ENCODE results near the gene PPARA. TPM values are rescaled to one million over a fixed set of nuclear protein-coding genes. Genes with fewer than 3 reads are reported as not detected.

PPARA gene
- polyA plus RNA-seq, 3 donors: 7.2 to 15.4 (median 8.2) TPM

DNA sequence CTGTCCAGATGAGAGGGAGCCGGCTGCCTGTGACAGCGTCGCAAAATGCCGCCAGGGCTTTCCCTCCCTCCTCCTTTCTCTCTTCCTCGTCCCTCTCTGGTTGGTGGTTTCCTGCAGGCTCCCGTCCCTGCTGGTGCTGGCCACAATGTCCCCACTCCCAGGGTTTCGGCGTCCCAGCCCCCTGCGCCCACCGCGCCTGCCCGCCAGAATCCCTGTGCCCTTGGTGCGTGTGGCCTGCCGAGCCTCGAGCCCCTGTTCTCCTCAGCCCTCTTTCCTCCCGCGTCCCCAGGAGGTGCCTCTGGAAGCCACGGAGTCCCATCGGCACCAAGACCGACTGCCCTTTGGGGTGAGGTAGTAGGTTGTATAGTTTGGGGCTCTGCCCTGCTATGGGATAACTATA is 37.9 kb upstream of the PPARA start:
- no peak overlapping the region for H3K27ac ChIP-seq (ENCODE audit: low read depth, low read length)
- 65 to 73% (median 66%) methylated on average over 20 of the region's 20 CpGs for WGBS, 3 donors

DNA sequence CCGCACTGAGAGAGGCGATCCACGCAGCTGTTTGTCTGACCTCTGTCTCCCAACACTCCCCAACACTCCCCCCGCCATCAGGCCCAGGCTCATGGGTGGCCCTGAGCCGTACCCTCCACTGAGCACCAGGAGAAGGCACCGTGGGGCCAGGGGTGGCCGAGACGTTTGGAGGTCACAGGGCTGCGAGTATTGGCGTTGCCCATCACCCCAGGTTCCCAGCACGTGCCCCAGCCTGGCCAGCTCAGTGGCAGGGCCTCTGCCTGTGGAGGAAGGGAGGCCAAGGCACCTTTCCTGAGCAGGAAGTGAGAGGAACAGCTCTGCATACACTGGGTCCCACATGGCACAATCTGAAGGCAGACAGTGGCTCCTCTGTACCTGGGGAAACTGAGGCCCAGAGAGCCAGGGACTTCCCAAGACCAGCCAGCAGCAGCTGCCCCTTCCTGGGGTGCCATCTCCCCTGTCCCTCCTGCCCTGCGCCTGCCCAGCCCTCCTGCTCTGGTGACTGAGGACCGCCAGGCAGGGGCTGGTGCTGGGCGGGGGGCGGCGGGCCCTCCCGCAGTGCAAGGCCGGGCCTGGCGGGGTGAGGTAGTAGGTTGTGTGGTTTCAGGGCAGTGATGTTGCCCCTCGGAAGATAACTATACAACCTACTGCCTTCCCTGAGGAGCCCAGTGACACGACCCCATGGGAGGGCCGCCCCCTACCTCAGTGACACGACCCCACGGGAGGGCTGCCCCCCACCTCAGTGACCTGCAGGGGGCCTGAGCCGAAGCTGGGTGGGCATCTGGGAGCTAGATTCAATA is 37.0 kb upstream of the PPARA start:
- 69 to 72% (median 70%) methylated on average over 25 of the region's 25 CpGs for WGBS, 3 donors
- no peak overlapping the region for H3K27ac ChIP-seq (ENCODE audit: low read depth, low read length)

- WGBS, 3 donors: 51 to 69% (median 67%) methylated on average over 20 to 21 of the region's 21 CpGs
- no peak overlapping the region for H3K27ac ChIP-seq (ENCODE audit: low read depth, low read length)
Observed at GRCh38 chr22:46113910-46114517, 36.3 kb upstream of the PPARA start.

- 40 to 52% (median 42%) methylated on average over 14 to 15 of the region's 15 CpGs for WGBS, 3 donors
- H3K27ac ChIP-seq (ENCODE audit: low read depth, low read length): no peak overlapping the region
Observed at GRCh38 chr22:46114518-46115387, 35.6 kb upstream of the PPARA start.

DNA sequence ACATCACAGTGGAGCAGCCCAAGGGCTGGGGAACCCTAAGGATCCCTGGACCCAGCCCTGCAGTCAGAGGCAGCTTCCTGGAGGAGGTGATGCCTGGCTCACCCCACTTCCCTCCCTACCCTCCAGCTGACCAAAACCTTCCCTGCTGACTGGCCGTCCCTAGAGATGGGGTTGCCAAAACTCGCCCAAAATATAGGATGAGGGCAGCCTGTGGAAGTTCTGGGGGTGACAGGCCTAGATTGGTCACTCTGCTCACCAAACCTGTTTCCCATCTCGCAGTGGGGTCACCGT is 35.0 kb upstream of the PPARA start:
- peak overlapping the region; percentile 80 for H3K27ac ChIP-seq (ENCODE audit: low read depth, low read length)
- 53 to 78% (median 58%) methylated on average over 4 of the region's 4 CpGs for WGBS, 3 donors

DNA sequence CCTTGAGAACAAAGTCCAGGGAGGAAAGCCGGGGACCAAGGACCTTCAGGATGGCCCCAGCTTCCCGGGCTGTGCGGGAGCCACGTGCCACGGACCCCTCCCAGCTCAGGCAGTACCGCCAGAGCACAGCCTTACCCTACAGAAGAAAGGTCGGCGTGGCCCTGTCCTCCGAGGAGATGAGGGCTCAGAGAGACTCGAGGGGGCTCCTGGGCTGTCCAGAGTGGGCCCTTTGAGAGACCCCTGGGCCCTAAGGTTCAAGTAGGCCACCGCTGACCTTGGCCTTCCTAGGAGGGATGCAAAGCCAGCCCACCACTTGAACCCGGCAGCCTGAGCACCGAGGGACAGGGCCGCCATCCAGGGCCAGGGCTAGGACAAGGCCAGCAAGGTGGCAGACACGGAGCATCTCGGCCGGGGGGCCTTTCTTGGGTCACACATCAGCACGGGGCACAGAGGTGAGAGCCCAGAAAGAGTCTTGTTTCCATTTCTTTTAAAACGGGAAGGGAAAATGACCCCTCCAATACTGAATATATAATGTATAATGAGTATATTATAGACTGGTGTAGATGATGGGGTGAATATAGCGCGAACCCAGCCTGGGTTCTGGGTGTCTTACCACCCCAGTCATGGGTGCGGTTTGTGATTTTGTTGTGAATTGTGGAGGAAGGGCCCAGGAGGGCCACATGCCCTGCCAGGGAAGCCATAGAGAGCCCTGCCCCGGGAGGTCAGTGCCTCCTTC is 34.4 kb upstream of the PPARA start:
- 37 to 60% (median 46%) methylated on average over 23 of the region's 23 CpGs for WGBS, 3 donors
- H3K27ac ChIP-seq (ENCODE audit: low read depth, low read length): peak overlapping the region; percentile 80

DNA sequence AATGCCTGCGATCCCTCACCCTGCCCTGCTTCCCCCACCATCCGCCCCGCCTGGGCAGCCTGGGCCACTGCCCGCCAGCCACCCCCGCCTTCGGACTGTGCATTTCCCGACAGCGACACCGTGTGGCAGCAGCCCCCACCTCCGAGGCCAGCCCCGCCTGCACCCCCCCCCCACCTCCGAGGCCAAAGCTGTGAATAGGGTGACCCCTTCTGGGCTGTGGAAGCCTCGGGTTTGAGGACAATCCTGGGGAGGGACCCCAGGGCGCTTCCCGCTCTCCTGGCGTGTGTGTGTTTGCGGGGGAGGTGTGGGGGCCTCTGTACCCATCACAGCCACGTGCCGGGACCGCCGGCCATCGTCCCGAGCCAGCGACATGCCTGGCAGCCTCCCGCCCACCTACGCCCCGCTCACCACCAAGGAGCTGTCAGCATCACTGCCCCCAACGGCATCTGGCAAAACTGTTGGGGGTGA is 33.8 kb upstream of the PPARA start:
- 11 to 12% (median 12%) methylated on average over 28 of the region's 28 CpGs for WGBS, 3 donors
- no peak overlapping the region for H3K27ac ChIP-seq (ENCODE audit: low read depth, low read length)

GRCh38 chr22:46117206-46118199 is 32.8 kb upstream of the PPARA start:
- WGBS, 3 donors: 90 to 91% (median 91%) methylated on average over 10 of the region's 10 CpGs
- H3K27ac ChIP-seq (ENCODE audit: low read depth, low read length): no peak overlapping the region

- WGBS, 3 donors: 51 to 55% (median 53%) methylated on average over 11 to 12 of the region's 12 CpGs
- no peak overlapping the region for H3K27ac ChIP-seq (ENCODE audit: low read depth, low read length)
Observed at GRCh38 chr22:46119093-46119728, 31.1 kb upstream of the PPARA start.

DNA sequence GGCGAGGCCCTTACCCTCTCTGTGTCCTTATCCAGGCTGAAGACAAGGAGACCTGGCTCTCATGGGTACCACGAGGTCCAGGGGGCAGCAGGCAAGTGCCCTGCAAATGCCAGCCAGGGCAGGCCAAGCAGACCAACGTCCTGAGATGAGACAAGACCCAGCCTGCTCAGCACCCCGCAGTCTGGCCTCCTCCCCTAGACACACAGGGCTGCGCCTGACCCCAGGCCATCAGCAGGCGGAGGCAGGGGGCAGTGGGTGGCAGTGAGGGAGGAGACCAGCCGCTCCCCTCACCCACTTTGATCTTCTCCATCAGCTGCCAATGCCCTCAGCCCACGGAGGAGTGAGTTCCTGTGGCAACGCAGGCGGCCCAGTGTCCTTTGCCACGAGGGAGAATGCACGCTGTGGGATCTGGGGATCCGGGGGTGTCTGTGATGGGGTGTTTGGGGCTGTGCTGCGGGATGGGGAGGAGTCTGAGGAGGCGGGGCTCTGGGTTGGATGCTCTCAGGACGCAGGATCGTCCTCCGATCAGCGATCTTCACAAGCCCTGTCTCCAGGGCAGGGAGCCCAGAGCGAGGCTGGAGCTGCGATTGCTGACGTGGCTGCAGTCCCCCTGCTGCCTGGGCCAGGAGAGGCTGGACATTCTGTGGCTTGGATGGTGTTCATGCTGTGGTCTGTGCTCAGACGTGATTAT is 30.5 kb upstream of the PPARA start:
- WGBS, 3 donors: 42 to 55% (median 51%) methylated on average over 23 of the region's 23 CpGs
- H3K27ac ChIP-seq (ENCODE audit: low read depth, low read length): no peak overlapping the region

GRCh38 chr22:46120420-46120737 is 29.9 kb upstream of the PPARA start:
- WGBS, 3 donors: 44 to 80% (median 66%) methylated on average over 7 of the region's 7 CpGs
- H3K27ac ChIP-seq (ENCODE audit: low read depth, low read length): no peak overlapping the region

DNA sequence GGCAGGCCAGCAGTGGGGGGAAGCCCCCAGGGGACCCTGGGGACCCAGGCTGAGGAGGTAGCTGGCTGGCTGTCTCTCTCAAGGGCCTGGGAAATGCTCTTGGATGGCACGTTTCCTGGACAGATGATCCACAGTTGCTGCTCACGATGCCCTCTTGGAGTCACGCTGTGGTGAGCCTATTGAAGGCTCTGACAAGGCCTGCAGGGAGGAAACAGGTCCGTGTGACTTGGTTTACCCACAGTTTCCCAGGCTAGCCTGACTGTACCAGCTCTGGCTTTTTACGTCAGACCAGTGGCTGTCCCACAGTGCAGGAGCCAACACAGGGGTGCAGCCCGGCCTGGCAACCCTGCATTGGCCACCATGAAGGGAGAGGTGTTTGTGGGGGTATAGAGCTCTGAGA is 29.2 kb upstream of the PPARA start:
- WGBS, 3 donors: 76 to 89% (median 83%) methylated on average over 6 of the region's 6 CpGs
- no peak overlapping the region for H3K27ac ChIP-seq (ENCODE audit: low read depth, low read length)

DNA sequence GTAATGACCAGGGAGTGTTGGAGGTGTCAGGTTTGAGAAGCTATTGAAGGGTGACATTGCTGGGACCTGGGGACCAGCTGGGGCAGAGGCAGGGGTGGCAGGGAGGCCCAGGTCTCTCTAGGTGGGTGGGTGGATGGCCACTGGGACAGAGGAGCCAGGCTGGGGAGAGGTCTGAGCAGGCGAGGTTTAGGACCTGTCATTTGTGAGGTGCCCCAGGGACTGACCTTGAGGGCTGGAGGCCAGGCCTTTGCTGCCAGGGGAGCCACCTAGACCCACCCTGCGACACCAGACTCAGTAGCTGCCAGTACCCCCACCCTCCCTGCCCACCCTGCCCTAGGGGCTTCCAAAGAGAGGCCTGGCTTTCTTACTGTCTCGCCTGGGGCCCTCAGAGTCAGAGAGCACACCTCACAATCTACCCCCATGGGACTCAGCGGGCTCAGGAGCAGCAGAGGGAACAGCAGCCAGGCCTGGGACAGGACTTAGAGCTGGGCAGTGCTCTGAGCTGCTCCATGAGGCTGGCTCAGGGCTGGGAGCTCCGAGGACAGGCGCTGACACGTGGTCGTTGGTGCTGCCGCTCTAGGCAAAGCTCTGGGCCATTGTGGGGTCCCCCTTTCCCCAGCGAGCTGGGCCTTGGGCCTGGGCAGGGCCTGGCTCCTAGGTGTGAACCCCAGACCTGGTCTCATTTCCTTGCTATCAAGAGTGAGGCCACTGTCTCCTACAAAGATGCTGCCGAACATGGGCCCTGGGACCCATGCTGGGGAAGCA is 28.6 kb upstream of the PPARA start:
- 82 to 89% (median 83%) methylated on average over 8 to 11 of the region's 11 CpGs for WGBS, 3 donors
- no peak overlapping the region for H3K27ac ChIP-seq (ENCODE audit: low read depth, low read length)

- 7 to 18% (median 15%) methylated on average over 16 to 24 of the region's 24 CpGs for WGBS, 3 donors
- no peak overlapping the region for H3K27ac ChIP-seq (ENCODE audit: low read depth, low read length)
Observed at GRCh38 chr22:46122511-46122971, 27.8 kb upstream of the PPARA start.

DNA sequence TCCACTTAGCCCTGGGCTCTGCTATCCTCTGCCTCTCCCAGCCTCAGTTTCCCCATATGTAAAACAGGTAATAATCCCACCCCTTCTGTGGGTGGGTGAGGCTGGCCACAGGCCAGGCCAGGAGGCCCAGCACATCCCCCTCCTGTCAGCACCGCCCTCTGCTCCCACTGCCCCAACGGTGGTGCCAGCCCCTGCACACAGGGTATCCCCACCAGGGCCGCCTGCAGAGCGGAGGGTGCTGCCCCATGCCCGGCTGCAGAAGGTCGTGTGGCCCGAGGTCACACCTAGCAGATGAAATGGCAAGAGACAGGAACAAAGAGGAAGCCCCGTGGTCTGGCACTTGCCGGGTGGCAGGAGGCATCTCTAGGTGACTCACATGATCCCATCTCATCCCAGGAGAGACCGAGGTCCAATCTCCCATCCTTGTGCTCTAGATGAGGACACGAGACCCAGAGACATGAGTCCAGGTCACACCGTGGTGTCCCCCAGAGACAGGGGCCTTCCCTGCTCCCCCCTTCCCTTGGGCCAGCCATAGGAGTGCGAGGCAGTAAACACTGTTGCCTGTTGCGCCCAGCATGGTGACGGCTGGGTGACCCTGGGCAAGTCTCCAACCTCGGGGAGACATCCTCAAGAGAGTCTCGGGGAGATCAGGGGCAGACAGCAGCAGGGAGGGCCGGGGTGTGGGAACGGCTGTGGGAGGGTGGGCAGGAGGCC is 27.2 kb upstream of the PPARA start:
- no peak overlapping the region for H3K27ac ChIP-seq (ENCODE audit: low read depth, low read length)
- WGBS, 3 donors: 68 to 79% (median 69%) methylated on average over 17 to 19 of the region's 19 CpGs

All from adipose tissue (tissue), 3 donors.